Fibroblast of lung (primary cell): ENCODE measurements around the gene LCP1. TPM values are rescaled to one million over a fixed set of nuclear protein-coding genes. Genes with fewer than 3 reads are reported as not detected.

Source experiments
- DNase-seq, 2 donors: peaks; one replicate each; pipeline versions ENCODE4 v3.0.0 to v3.0.0-alpha.2; 2010; ENCODE audit warnings: low read depth in 2 of 2
- H2AFZ ChIP-seq: 2 replicates; pipeline ENCODE4 v1.5.1; 2012; ENCODE audit warnings: low read length, control low read depth, inconsistent platforms
- H3K27ac ChIP-seq: 2 replicates; pipeline ENCODE4 v1.5.1; 2011; ENCODE audit warnings: low read length, control low read depth; ENCODE audit not compliant: insufficient read depth
- H3K27me3 ChIP-seq: 2 replicates; pipeline ENCODE4 v1.5.1; 2011; ENCODE audit warnings: mild to moderate bottlenecking, low read length; ENCODE audit not compliant: control insufficient read depth, insufficient read depth
- H3K36me3 ChIP-seq: 2 replicates; pipeline ENCODE4 v1.5.1; 2011; ENCODE audit warnings: low read length; ENCODE audit not compliant: control insufficient read depth, insufficient read depth
- H3K4me1 ChIP-seq: 2 replicates; pipeline ENCODE4 v1.5.1; 2011; ENCODE audit warnings: low read length; ENCODE audit not compliant: control insufficient read depth, insufficient read depth; ENCODE audit errors: extremely low read depth
- H3K4me2 ChIP-seq: 2 replicates; pipeline ENCODE4 v1.5.1; 2011; ENCODE audit warnings: low read length, control low read depth; ENCODE audit not compliant: insufficient read depth; ENCODE audit errors: extremely low read depth
- H3K4me3 ChIP-seq, 4 experiments: fragments of 200-600 bp in 1 of 4; sonication (generic) in 1 of 4; replicated peaks in 1 of 4; 2 replicates each; pipeline ENCODE4 v1.5.1; 2011 to 2016; ENCODE audit warnings: low read length in 4 of 4, low read depth in 3 of 4, mild to moderate bottlenecking in 3 of 4, control low read depth in 2 of 4, inconsistent platforms in 1 of 4, mixed read lengths in 1 of 4; ENCODE audit not compliant: insufficient read depth in 1 of 4; ENCODE audit errors: control extremely low read depth in 1 of 4
- H3K79me2 ChIP-seq: 2 replicates; pipeline ENCODE4 v1.5.1; 2012; ENCODE audit warnings: mild to moderate bottlenecking, low read length, inconsistent platforms; ENCODE audit not compliant: control insufficient read depth, insufficient read depth
- H3K9ac ChIP-seq: 2 replicates; pipeline ENCODE4 v1.5.1; 2011; ENCODE audit warnings: mild to moderate bottlenecking, low read length, control low read depth; ENCODE audit not compliant: insufficient read depth
- H3K9me3 ChIP-seq: 2 replicates; pipeline ENCODE4 v1.5.1; 2012; ENCODE audit warnings: low read depth, low read length; ENCODE audit not compliant: control insufficient read depth, insufficient read depth
- H4K20me1 ChIP-seq: 2 replicates; pipeline ENCODE4 v1.5.1; 2011; ENCODE audit warnings: low read length; ENCODE audit not compliant: control insufficient read depth, insufficient read depth; ENCODE audit errors: extremely low read depth
- CTCF ChIP-seq, 2 donors: IDR thresholded peaks in 1 of 2; conservative IDR thresholded peaks in 1 of 2; 1 replicate in 1 of 2; 2 replicates in 1 of 2; pipeline ENCODE4 v1.5.1; 2011 to 2012; ENCODE audit warnings: low read length in 2 of 2, control low read depth in 1 of 2, inconsistent platforms in 1 of 2, low read depth in 1 of 2, mild to moderate bottlenecking in 1 of 2
- EZH2 ChIP-seq: IDR thresholded peaks from 2 replicates; pipeline ENCODE4 v1.5.1; 2012; ENCODE audit warnings: low read length, control low read depth, mild to moderate bottlenecking; ENCODE audit errors: missing control alignments
- polyA plus RNA-seq, 2 donors: library from polyadenylated mRNA; depleted of rRNA in 1 of 2; stranded (reverse) in 1 of 2; unstranded in 1 of 2; fragments of >200 nt; gene quantifications; 2 replicates each; pipeline ENCODE4 v1.2.1, GENCODE V29; 2011 to 2012; ENCODE audit warnings: missing spikeins in 1 of 2
- total RNA-seq: library from RNA; depleted of rRNA; stranded (reverse); fragments of >200 nt; gene quantifications from 2 replicates; pipeline ENCODE4 v1.2.1, GENCODE V29; 2014

LCP1 gene
- total and polyA plus RNA-seq, 2 donors (not counting 1 experiment from before 2014, with no cell fraction given): under 0.01 to 0.06 TPM

DNA sequence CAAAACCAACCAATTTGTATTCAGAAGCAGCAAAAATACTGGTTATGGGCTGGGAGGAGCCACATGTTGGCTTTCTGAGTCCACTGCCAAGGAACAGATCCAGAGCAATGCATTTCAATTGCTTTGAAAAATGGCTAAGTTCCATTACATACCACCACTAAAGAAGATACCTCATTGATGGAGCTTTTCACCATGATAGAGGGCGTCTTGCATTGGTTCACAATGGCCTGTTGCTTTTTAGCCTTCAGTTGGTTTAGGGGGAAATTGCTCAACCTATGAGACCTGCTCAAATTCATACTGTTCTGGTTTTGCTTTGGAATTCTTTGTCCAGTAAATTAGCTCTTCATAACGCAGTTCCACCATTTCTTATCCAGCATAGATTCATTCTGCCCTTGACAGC, 55.9 kb downstream of the LCP1 start:
- no peaks in the 10 kb centered on the region for H3K79me2 ChIP-seq
- no peaks in the 10 kb centered on the region for H4K20me1 ChIP-seq
- no peaks in the 10 kb centered on the region for H3K4me1 ChIP-seq
- no peak overlapping the region for H3K4me2 ChIP-seq
- DNase-seq: no peak
- no peaks in the 10 kb centered on the region for H3K9me3 ChIP-seq
- peaks cover 8% of the 10 kb centered on the region for H3K27me3 ChIP-seq
- H3K27ac ChIP-seq: no peak overlapping the region
- no peak for TF ChIP-seq CTCF (conservative IDR thresholded peaks at IDR 0.05 in 1 of 2, IDR thresholded peaks at IDR 0.05 in 1 of 2; ENCODE audit: low read depth in 1 of 2, low read length in 2 of 2)
- H3K9ac ChIP-seq: no peak overlapping the region
- H3K4me3 ChIP-seq: no peak overlapping the region
- no peaks in the 10 kb centered on the region for H3K36me3 ChIP-seq
- H2AFZ ChIP-seq: no peak overlapping the region

GRCh38 chr13:46124967-46125933, 56.7 kb downstream of the LCP1 start:
- Histone ChIP-seq H3K79me2 (no peaks in the 10 kb centered on the region), H3K9me3 (no peaks in the 10 kb centered on the region), H3K27ac (no peak overlapping the region), H3K4me1 (no peaks in the 10 kb centered on the region), H4K20me1 (no peaks in the 10 kb centered on the region), H3K9ac (no peak overlapping the region), H3K4me3 (no peak overlapping the region), H2AFZ (no peak overlapping the region), H3K36me3 (no peaks in the 10 kb centered on the region), H3K4me2 (no peak overlapping the region), H3K27me3 (peaks cover 8% of the 10 kb centered on the region)
- DNase-seq: no peak
- TF ChIP-seq CTCF (conservative IDR thresholded peaks at IDR 0.05 in 1 of 2, IDR thresholded peaks at IDR 0.05 in 1 of 2; ENCODE audit: low read depth in 1 of 2, low read length in 2 of 2) (no peak), EZH2 (no peak)

DNA sequence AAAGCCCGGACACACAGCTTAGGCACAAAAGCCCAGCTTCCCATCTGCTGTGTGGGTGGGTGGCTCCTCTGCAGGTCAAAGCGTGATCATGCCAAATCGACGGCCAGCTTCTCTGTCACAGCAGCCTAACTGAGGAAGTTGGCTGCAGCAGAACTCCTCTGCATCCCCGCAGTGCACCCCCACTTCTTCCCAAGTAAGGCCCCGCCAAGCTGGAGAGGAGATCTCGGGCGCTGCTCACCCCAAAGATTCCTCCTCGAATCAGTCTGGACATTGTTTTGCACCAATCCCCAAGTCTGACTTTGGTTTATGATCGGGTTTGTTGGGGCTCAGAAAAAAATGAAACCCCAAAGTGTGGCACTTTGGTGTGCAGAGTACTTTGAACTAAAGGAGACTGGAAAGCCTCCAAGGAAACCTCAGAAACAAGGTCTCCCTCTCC, 57.4 kb downstream of the LCP1 start:
- Histone ChIP-seq H4K20me1 (no peaks in the 10 kb centered on the region), H3K27ac (no peak overlapping the region), H3K9ac (no peak overlapping the region), H2AFZ (no peak overlapping the region), H3K4me2 (no peak overlapping the region), H3K4me3 (no peak overlapping the region), H3K27me3 (peaks cover 8% of the 10 kb centered on the region), H3K9me3 (no peaks in the 10 kb centered on the region), H3K4me1 (no peaks in the 10 kb centered on the region), H3K79me2 (no peaks in the 10 kb centered on the region), H3K36me3 (no peaks in the 10 kb centered on the region)
- TF ChIP-seq EZH2 (no peak), CTCF (conservative IDR thresholded peaks at IDR 0.05 in 1 of 2, IDR thresholded peaks at IDR 0.05 in 1 of 2; ENCODE audit: low read depth in 1 of 2, low read length in 2 of 2) (no peak)
- DNase-seq: no peak
